Stomach (tissue), 9 donors: ENCODE measurements around the gene AXIN2. TPM values are rescaled to one million over a fixed set of nuclear protein-coding genes. Genes with fewer than 3 reads are reported as not detected.

Experiments
- DNase-seq, 2 donors: peaks; one replicate each; pipeline versions ENCODE4 v3.0.0 to v3.0.0-alpha.2; 2013 to 2019
- H3K27ac ChIP-seq, 5 donors: fragments of 200-600 bp in 4 of 5; sonication (generic) in 4 of 5; one replicate each; pipeline ENCODE4 v1.5.1; 2013 to 2019; ENCODE audit warnings: mild to moderate bottlenecking in 1 of 5, moderate library complexity in 1 of 5
- H3K27me3 ChIP-seq, 3 donors: fragments of 200-600 bp; sonication (generic); one replicate each; pipeline ENCODE4 v1.5.1; 2017 to 2019; ENCODE audit warnings: mixed run types in 1 of 3
- H3K36me3 ChIP-seq, 4 donors: fragments of 200-600 bp; sonication (generic); 1 replicate in 3 of 4; 2 replicates in 1 of 4; pipeline ENCODE4 v1.5.1; 2016 to 2019
- H3K4me1 ChIP-seq, 4 donors: fragments of 200-600 bp; sonication (generic); one replicate each; pipeline ENCODE4 v1.5.1; 2016 to 2019
- H3K4me3 ChIP-seq, 4 donors: fragments of 200-600 bp; sonication (generic) in 3 of 4; one replicate each; pipeline ENCODE4 v1.5.1; 2016 to 2019; ENCODE audit warnings: mild to moderate bottlenecking in 1 of 4
- H3K9me3 ChIP-seq, 4 donors: fragments of 200-600 bp; sonication (generic); one replicate each; pipeline ENCODE4 v1.5.1; 2016 to 2019
- EP300 ChIP-seq: sonication (generic); formaldehyde crosslinking; IDR thresholded peaks from one replicate; pipeline ENCODE4 v1.6.1; 2017; ENCODE audit warnings: antibody characterized with exemption
- POLR2A ChIP-seq, 4 donors: fragments of 450-650 bp; IDR thresholded peaks; one replicate each; pipeline ENCODE4 v1.6.1; 2016; ENCODE audit warnings: antibody characterized with exemption in 4 of 4, control low read depth in 2 of 4, mild to moderate bottlenecking in 1 of 4, moderate library complexity in 1 of 4
- POLR2AphosphoS5 ChIP-seq, 3 donors: sonication (generic); formaldehyde crosslinking; IDR thresholded peaks; one replicate each; pipeline ENCODE4 v1.6.1; 2016; ENCODE audit warnings: antibody characterized with exemption in 3 of 3
- WGBS, 5 donors: extraction: QIAGEN DNeasy Blood & Tissue Kit in 3 of 5; methylation state at CpG; one replicate each; pipeline versions ENCODE4 v1.1.5 to v1.1.7; 2013 to 2018; 5-methylcytosine and 5-hydroxymethylcytosine counted together
- intact Hi-C: fragments of 100-400 bp; cut with DNase I; formaldehyde crosslinking; loops from one replicate; pipeline ENCODE4 v1.15.1; 2023; ENCODE audit warnings: low total_unique reads
- polyA plus RNA-seq, 3 donors: library from polyadenylated mRNA; stranded (reverse); fragments of 200-250 nt; gene quantifications; one replicate each; pipeline ENCODE4 v1.2.3, GENCODE V29; 2013
- total RNA-seq, 5 donors: library from RNA; depleted of rRNA; stranded (reverse); fragments of >200 nt; gene quantifications; one replicate each; pipeline versions ENCODE4 v1.1.0 to v1.2.3, GENCODE V29; 2014 to 2016
- TF ChIP-seq, protein P1 (sequence below), 7 experiments: fragments of 450-650 bp in 4 of 7; fragments of 200-600 bp in 3 of 7; sonication (generic) in 3 of 7; IDR thresholded peaks; one replicate each; pipeline ENCODE4 v1.5.1; 2016 to 2019; ENCODE audit warnings: antibody characterized with exemption in 7 of 7, control low read depth in 2 of 7, mild to moderate bottlenecking in 1 of 7
- donor health status: healthy with polysubstance abuse.
- donor health status: Bipolar disorder and iron deficiency.
- donor health status: healthy.

The AXIN2 gene
- total and polyA plus RNA-seq, 8 donors = 2.7 to 46.9 (median 12.0) TPM

GRCh38 chr17:65530523-65531255 is 30.8 kb downstream of the AXIN2 start:
- H3K4me1 ChIP-seq = peaks cover 23 to 43% (median 32%) of the 10 kb centered on the region in 4 donors
- intact Hi-C loops = no loop called here
- no peak for DNase-seq
- H3K4me3 ChIP-seq = no peak overlapping the region
- peaks cover 18 to 64% (median 60%) of the 10 kb centered on the region in 4 donors for H3K36me3 ChIP-seq
- no peaks in the 10 kb centered on the region for H3K27me3 ChIP-seq
- no peaks in the 10 kb centered on the region for H3K9me3 ChIP-seq
- 66 to 80% (median 74%) methylated on average over 10 of the region's 10 CpGs for whole genome bisulfite sequencing, 5 donors
- TF ChIP-seq EP300 (no peak), POLR2AphosphoS5 (IDR thresholded peaks at IDR 0.05) (no peak), POLR2A (IDR thresholded peaks at IDR 0.05) (no peak)
- TF ChIP-seq, protein P1, sequence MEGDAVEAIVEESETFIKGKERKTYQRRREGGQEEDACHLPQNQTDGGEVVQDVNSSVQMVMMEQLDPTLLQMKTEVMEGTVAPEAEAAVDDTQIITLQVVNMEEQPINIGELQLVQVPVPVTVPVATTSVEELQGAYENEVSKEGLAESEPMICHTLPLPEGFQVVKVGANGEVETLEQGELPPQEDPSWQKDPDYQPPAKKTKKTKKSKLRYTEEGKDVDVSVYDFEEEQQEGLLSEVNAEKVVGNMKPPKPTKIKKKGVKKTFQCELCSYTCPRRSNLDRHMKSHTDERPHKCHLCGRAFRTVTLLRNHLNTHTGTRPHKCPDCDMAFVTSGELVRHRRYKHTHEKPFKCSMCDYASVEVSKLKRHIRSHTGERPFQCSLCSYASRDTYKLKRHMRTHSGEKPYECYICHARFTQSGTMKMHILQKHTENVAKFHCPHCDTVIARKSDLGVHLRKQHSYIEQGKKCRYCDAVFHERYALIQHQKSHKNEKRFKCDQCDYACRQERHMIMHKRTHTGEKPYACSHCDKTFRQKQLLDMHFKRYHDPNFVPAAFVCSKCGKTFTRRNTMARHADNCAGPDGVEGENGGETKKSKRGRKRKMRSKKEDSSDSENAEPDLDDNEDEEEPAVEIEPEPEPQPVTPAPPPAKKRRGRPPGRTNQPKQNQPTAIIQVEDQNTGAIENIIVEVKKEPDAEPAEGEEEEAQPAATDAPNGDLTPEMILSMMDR (IDR thresholded peaks at IDR 0.05) = no peak
- H3K27ac ChIP-seq = peak overlapping the region in 3 of 5 donors; percentile 58 to 70 (median 59)

DNA sequence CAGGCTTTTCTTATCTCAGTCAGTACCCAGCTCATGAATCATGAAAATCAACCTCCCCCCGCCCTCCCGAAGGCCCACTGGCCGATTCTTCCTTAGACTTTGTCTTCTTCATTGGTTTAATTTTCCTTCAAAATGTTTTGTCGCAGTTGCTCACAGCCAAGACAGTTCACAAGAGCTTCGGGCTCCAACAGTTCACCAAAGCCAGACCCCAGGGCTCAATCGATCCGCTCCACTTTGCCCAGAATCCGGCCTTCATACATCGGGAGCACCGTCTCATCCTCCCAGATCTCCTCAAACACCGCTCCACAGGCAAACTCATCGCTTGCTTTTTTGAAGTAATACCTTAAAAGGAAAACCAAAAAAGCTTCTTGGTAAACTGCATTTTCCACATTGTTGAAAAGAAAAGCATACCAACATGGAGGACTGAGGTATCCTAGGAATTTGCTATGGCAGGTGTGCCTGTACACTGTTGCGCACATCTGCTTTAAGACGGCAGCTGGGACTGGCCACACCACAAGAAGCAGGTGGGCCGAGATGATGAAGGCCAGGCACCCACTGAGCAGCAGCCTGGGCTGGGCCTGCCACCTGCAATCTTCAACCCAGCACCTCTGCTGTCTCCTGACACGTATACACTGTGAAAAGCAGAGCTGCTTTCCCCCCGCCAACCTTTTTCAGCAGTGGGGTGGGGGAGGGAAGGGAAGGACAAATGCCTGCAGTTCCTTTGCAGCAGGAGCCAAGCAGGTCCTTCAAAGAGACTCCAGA is 31.5 kb downstream of the AXIN2 start:
- TF ChIP-seq POLR2A (IDR thresholded peaks at IDR 0.05) (no peak), EP300 (no peak), POLR2AphosphoS5 (IDR thresholded peaks at IDR 0.05) (no peak)
- TF ChIP-seq, protein P1 (IDR thresholded peaks at IDR 0.05) = no peak
- WGBS, 5 donors = 89 to 95% (median 93%) methylated on average over 17 of the region's 17 CpGs
- intact Hi-C loops = no loop called here
- Histone ChIP-seq H3K4me1 (peaks cover 23 to 43% (median 32%) of the 10 kb centered on the region in 4 donors), H3K4me3 (no peak overlapping the region), H3K36me3 (peaks cover 14 to 57% (median 53%) of the 10 kb centered on the region in 4 donors), H3K27me3 (no peaks in the 10 kb centered on the region), H3K27ac (peak overlapping the region in 3 of 5 donors; percentile 58 to 70 (median 59)), H3K9me3 (no peaks in the 10 kb centered on the region)
- no peak for DNase-seq

DNA sequence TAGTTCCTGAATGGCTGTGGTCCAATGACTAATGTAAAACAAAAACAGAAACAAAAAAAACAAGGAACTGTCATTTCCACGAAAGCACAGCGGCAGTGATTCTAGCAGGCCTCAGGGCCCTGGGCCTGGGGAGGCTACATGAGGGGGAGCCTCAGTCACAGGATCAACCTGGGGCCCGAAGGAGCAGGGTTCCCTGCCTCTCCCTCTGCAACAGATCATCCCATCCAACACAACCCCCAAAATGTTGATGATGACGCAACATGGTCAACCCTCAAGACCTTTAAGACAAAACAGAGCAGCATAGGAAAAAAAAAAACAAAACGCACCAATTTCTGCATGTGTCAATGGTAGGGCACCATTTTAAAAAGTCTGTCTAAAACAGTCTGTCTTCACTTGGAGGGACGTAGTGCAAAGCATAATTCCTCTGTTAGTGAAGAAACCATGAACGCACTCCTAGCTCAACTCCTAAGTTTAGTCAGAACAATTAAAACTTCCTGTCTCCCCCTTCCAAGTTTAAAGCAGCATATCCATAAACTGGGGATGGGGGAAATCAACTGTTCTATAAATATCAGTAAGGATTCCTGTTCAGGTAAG is 32.3 kb downstream of the AXIN2 start:
- Histone ChIP-seq H3K4me3 (no peak overlapping the region), H3K36me3 (peaks cover 7 to 49% (median 45%) of the 10 kb centered on the region in 4 donors), H3K4me1 (peaks cover 23 to 43% (median 32%) of the 10 kb centered on the region in 4 donors), H3K27me3 (no peaks in the 10 kb centered on the region), H3K27ac (no peak overlapping the region), H3K9me3 (no peaks in the 10 kb centered on the region)
- 86 to 92% (median 89%) methylated on average over 6 to 7 of the region's 7 CpGs for WGBS, 5 donors
- intact Hi-C loops = no loop called here
- TF ChIP-seq POLR2AphosphoS5 (IDR thresholded peaks at IDR 0.05) (no peak), POLR2A (IDR thresholded peaks at IDR 0.05) (no peak), EP300 (no peak)
- TF ChIP-seq, protein P1 (IDR thresholded peaks at IDR 0.05) = no peak
- DNase-seq = no peak

GRCh38 chr17:65527857-65528591 is 33.4 kb downstream of the AXIN2 start:
- intact Hi-C loops = no loop called here

More at GRCh38 chr17:65527857-65528591, 33.4 kb downstream of the AXIN2 start:
- H3K27ac ChIP-seq = no peak overlapping the region
- H3K27me3 ChIP-seq = no peaks in the 10 kb centered on the region
- H3K4me1 ChIP-seq = peaks cover 23 to 35% (median 29%) of the 10 kb centered on the region in 4 donors
- H3K36me3 ChIP-seq = peaks cover 0 to 38% (median 34%) of the 10 kb centered on the region in 4 donors
- TF ChIP-seq, protein P1 (IDR thresholded peaks at IDR 0.05) = no peak
- TF ChIP-seq POLR2A (IDR thresholded peaks at IDR 0.05) (no peak), EP300 (no peak)
- WGBS, 5 donors = 79 to 91% (median 86%) methylated on average over 16 of the region's 16 CpGs
- no peak overlapping the region for H3K4me3 ChIP-seq
- no peak for DNase-seq
- H3K9me3 ChIP-seq = no peaks in the 10 kb centered on the region
